Stimulated activated CD4-positive, alpha-beta T cell treated with anti-CD3 and anti-CD28 coated beads, Interleukin-12 subunit alpha, Interleukin-12 subunit beta, amount 100 ng/mL, for 4 hours (primary cell): ENCODE measurements around the gene TBCD.

Experiments used
- DNase-seq: peaks from one replicate; pipeline ENCODE4 v3.0.0-alpha.2; 2020

TBCD gene

DNA sequence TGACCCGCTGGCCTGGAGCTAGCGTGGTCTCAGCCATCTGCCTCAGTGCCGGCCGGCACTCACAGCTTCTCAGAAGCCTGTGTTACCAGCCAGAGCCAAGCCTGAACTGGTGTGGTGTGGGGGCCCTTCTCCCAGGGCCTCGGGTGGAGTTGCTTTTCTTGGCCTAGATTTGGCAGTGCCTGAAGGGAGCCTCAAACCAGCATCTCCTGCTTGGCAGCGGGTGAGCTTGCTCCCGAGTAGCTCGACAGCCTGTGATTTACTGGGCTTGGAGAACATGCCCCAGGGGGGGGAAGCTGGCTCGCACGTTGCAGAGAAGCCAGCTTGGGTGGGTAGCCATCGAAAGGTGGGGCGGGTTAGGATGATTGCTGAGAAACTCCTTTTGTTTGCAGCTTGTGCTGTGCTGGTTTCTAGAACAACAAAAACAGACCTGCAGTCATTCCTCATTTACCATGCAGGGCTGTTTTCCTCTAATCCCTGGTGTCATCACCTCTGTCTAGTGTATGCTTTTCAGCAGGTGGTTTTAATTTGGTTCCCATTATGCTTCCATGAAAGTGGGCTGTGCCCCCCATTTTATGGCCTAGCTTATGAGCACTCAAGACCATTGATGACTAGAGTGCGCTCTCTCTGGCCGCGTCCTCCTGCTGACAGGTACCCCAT lies 42.2 kb downstream of the TBCD start:
- DNase-seq, result no peak

DNA sequence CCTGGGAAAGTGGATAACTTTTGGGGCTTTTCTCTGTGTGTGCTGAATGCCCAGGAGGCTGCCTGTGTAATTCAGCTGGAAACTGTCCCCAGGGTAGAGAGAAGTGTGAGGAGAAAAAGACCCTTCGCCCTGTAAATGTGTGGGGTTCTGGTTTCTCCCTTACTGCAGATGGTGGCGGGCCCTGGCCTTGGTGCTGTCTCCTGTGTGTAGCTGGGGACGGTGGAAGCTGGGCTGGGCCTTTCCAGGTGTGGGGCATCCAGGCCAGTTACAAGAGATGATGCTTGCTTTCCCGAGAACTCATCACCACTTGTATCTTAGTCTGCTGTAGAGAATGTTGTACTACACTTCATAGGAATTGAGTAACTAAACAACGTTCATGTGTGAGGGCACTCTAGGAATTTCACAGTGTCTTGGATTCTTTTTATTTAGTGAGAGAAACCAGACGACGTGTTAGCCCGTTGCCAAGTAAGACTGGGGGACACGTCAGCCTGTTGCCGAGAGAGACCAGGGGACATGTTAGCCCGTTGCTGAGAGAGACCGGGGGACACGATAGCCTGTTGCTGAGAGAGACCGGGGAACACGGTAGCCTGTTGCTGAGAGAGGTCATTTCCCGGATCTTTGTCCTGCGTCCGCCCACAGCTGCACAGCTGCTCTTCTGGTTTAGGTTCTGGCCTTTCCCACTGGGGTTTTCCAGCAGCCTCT lies 43.1 kb downstream of the TBCD start:
- DNase-seq, result no peak

- no peak for DNase-seq
Measured at GRCh38 chr17:82795615-82796014, 43.8 kb downstream of the TBCD start.

GRCh38 chr17:82797061-82797460 lies 45.2 kb downstream of the TBCD start:
- DNase-seq, result no peak

DNA sequence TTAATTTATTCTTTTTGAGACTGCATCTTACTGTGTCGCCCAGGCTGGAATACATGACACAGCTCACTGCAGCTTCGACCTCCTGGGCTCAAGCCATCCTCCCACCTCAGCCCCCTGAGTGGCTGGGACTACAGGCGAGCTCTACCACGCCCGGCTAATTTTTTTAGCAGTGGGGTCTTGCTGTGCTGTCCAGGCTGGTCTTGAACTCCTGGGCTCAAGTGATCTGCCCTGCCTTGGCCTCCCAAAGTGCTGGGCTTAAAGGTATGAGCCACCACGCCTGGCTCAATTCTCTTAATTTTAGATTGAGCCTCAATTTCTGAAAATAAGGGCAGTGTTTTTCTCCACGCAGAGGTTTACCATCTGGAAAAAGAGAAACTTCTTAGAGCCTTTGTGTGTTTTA lies 46.9 kb downstream of the TBCD start:
- no peak for DNase-seq

DNA sequence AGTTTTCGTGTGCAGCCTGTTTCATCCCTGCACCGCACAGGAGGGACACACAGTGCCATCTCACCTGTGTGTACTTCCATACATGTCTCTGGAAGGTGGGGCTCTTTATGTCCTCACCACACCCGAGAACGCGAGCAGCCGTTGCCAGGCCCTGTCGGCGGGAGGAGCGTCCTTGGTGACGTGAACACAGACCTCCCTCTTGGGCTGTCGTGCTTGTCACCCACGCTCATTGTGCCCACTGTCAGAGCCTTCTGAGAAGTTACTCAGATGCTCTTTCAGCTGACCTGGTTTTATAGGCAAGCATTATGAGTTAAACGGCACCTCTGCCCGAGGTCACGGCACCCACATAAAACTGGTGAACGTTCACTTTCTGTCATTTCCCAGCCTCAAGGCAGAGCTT lies 47.7 kb downstream of the TBCD start:
- no peak for DNase-seq

DNA sequence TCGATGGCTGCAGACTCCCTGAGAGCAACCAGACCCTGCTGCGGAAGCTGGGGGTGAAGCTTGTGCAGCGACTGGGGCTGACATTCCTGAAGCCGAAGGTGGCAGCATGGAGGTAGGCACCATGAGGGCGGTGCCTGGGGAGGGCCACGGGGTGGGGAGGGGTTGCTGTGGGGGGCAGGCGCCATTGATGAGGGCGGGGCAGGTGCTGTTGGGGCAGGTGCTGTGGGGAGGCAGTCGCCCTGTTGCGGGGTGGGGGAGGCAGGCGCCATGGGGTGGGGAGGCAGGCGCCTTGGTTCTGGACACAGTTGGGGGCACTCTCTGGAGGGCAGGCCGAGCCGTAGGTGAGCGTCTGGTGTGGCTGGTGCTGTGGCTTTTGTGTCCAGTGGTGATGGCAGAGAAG lies 49.0 kb downstream of the TBCD start:
- no peak for DNase-seq

- no peak for DNase-seq
Measured at GRCh38 chr17:82801377-82801970, 49.6 kb downstream of the TBCD start.

DNA sequence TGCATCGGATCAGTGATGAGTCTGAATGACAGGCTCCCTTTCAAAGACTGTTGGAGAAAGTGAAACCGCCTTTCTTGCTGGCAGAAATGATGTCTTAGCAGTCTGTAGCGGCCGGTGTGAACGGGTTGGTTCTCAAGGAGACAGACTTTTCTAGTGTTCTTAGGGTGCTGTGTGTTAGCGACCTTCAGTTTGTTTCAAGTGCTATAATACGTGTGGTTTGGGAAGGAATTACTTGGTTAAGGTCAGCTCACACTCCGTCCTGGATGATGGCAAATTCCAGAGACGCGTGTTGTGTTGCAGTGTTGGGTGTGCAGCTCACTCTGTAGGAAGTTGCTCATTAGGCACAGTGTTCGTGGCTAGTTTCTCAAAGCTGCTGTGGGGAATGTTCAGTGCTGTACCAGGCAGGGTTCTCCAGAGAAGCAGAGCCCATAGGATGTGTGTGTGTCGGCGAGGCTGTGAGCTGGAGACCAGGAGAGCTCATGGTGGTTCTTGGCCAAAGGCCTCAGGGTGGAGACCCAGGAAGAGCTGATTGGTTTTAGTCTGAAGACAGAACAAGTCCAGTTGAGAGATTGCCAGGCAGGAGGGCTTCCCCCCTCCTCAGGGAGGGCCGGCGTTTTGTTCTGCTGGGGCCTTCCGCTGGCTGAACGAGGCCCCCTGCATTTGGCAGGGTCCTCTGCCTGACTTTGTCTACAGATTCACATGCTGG lies 50.4 kb downstream of the TBCD start:
- DNase-seq, result no peak

- DNase-seq, result no peak
Measured at GRCh38 chr17:82803185-82803584, 51.3 kb downstream of the TBCD start.

- DNase-seq, result no peak
Measured at GRCh38 chr17:82803606-82804005, 51.7 kb downstream of the TBCD start.

DNA sequence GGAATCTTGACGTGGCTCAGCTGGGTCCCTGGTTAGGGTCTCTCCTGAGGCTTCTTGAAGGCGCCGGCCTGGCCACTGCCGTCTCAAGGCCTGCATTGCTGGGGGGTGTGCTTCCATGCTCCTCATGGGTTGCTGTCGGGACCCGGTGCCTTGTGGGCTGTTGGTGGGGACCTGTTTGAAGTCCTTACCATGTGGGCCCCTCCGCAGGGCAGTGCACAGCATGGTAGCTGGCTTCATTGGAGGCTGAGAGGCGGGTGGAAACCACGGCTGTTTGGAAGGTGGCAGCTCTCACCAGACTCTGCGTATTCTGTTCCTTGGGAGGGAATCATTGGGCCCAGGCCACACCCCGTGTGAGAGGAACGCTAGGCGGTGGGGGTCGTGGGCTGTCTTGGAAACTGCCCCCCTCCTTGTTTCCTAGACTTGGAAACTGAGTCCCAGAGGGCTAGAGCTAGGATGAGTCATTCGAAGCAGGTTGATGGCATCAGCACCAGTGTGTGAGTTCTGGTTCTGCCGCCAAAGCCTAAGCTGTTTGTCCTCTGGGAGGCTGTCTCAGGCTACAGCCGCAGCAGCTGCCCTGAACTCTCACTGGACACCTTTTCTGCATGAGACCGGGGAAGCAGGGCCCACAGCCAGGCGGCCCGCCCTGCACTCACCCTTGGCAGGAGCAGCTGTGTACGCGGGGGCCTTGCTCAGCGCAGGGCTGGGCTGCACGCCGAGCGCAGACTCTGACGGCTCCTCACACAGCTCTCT lies 52.8 kb downstream of the TBCD start:
- DNase-seq, result no peak

DNA sequence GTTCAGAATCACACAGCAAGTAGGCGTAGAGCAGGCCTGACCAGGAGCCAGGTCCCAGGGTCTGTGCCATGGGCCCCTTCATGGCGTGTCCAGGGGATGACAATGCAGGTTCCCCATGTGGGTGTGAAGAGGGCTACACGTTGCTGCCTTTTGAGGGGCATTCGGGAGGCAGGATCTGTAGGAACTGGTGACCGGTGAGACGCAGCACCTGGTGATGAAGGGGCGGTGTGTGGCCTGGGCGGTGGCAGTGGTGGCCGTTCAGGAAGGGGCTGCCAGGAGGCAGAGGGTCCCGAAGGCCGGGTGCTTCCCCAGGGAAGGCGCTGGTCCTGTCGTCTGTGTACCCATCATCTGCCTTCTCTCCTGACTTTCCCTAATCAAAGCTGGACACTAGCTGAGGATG lies 53.4 kb downstream of the TBCD start:
- DNase-seq, result no peak

DNA sequence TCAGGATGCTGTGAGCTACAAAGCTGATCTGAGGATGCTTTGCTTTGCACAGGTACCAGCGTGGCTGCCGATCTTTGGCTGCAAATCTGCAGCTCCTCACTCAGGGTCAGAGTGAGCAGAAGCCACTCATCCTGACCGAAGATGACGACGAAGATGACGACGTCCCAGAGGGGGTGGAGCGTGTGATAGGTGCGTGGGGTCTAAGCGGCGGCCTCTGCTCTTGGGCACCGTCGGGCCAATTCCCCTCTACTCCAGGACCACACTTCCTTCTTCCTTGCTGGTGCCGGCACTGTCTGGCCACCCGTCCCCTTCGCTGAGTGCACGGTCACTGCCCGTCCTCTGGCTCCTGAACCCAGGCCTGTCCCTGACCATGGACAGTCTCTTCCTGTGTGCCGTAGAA lies 54.0 kb downstream of the TBCD start:
- DNase-seq, result no peak

- DNase-seq, result no peak
Measured at GRCh38 chr17:82806645-82807044, 54.8 kb downstream of the TBCD start.

DNA sequence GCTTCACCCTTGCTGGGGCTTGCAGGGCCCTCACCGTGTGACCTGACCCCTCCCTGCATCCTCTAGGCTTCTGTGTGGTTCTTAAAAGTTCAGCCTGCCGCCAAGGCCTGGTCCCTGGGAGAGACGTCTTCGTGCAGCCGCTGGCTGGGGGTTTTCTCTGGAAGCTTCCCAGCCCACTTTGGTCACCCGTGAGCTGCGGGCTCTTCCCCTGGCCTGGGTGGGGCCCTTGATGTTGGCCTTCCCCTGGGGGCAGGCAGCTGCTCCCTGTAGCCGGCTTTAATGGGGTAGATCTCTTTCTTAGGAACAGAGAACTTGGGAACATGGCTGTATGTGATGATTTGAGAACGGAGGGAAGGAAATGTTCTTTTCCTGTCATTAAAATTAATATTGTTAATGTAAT lies 55.2 kb downstream of the TBCD start:
- no peak for DNase-seq

DNA sequence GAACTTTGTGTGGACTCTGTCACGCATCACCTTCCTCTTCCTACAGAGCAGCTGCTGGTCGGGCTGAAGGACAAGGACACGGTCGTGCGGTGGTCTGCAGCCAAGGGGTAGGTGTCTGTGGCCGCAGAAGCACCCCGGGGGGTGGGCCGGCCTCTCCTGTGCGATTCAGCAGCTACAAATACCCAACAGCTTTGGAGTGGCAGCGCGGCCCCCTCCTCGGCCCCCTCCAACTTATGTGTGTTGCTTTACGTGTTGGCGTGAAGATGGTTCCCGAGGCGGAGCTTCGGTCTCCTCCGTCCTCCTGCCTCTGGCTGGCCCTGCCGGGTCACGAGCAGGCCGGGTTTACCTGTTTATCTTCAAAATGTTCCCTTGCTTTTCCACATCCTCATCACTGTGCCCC lies 55.7 kb downstream of the TBCD start:
- no peak for DNase-seq

GRCh38 chr17:82808006-82808405 lies 56.1 kb downstream of the TBCD start:
- DNase-seq, result no peak

DNA sequence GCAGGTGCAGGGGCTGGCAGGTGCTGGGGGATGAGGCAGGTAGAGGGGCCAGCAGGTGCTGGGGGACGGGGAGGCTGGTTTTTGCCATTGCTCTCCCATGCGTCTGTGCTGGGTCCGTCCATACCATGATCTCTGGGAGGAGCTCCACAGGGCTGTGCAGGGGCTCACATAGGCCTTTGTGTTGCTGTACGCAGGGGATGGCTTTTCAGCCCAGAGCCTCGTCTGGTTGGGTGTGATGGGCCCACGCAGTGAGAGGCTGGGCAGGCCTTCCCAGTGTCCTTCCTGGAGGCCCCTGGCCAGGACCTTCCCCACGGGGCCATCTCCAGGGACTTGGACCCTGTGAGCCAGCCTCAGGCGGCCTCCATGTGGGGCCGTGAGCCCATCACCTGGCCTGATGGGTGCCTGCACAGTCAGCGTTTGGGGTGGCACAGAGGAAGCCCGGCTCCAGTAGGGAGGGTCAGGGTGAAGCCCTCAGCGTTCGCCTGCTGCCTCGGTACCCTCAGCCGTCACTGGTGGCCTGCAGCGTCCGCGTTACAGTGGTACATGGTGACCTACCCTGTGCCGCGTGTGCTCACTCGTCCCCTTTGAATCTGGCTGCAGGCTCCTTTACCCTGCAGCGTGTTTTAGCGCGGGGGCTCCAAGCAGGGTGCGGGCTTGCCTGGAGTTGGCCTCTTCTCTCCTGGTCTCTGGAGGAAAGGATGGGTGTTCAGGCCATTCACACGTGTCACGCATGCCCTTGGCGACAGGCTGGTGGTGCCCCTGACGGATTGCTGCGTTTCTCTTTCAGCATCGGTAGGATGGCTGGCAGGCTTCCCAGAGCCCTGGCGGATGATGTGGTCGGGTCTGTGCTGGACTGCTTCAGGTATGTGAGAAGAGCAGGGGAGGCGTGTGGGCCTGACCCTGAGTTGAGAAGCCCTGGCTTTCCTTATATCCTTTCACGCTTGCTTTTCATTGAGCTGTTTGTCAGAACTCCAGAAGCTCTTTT lies 57.3 kb downstream of the TBCD start:
- DNase-seq, result no peak

DNA sequence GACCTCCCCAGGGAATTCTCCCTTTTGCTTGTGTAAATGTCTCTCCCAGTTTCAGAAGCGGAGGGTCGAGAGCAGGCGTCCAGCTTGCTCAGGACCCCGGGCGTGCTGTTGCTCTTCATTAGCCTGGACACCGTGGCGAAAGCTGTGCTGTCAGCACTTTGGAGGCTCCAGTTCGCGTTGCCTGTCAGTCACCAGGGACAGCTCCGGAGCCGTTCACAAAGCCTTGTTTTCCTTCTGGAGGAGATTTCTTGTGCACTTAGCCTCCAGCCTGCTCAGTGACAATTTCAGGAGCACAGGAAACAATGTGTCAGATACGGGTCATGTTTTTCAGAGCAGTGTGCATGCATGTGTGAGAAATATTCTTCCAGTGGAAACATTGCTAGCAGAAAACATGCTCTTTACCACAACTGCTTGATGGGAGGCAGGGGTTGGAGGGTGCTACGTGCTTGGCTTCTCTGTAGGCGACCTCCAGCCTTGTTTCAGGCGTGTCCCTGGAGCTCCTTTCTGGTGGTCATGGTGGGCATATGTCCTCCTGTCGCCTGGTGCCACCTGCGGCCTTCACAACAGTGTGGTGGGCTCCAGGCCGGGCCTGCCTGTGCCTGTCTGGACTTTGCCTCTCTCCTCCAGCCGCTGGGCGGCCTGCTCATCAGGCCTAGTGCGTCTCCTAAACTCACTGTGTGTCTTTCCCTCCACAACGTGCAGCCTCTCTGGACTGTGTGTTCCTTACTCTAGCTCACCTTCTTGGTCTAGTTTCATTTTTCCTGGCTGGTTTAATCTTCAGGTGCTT lies 59.0 kb downstream of the TBCD start:
- DNase-seq, result no peak

DNA sequence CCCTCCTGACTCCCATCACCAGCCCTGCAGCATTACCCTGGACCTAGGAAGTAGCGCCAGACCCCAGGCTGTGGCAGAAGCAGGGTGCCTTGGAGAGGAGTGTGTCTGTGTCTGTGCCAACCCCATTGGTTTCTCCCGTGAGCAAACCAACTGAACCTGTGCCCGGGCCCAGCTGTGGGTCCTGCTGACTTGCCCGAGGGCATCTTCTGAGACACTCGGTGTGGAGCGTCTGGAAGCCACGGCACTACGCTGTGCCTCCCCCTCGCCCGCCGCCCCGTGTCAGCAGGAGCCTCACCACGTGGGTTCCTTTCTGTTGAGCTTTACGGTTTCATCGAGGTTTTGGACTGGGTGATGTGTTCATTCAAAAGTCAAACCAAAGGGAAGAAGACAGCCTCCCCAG lies 60.2 kb downstream of the TBCD start:
- DNase-seq, result no peak
